IPS DF 6.9 (cell line): ENCODE results near the gene IQCM.

Experiments
- DNase-seq: peaks from one replicate; pipeline ENCODE4 v3.0.0-alpha.2; 2013; ENCODE audit warnings: low read depth, low spot score
- H3K27ac ChIP-seq: one replicate; pipeline ENCODE4 v1.5.1; 2013; ENCODE audit warnings: low read length, control low read depth
- H3K27me3 ChIP-seq: 2 replicates; pipeline ENCODE4 v1.6.1; 2013; ENCODE audit warnings: mild to moderate bottlenecking, low read length; ENCODE audit not compliant: control insufficient read depth, insufficient read depth
- H3K36me3 ChIP-seq: 2 replicates; pipeline ENCODE4 v1.6.1; 2013; ENCODE audit warnings: low read length; ENCODE audit not compliant: control insufficient read depth, insufficient read depth
- H3K4me1 ChIP-seq: 2 replicates; pipeline ENCODE4 v1.6.1; 2013; ENCODE audit warnings: low read length; ENCODE audit not compliant: control insufficient read depth, insufficient read depth
- H3K4me3 ChIP-seq: 2 replicates; pipeline ENCODE4 v1.5.1; 2013; ENCODE audit warnings: mild to moderate bottlenecking, low read length
- H3K9me3 ChIP-seq: 2 replicates; pipeline ENCODE4 v1.6.1; 2013; ENCODE audit warnings: low read length, inconsistent platforms; ENCODE audit not compliant: control insufficient read depth, insufficient read depth
- WGBS: extraction: QIAGEN DNeasy Blood & Tissue Kit; methylation state at CpG from one replicate; pipeline ENCODE4 v1.1.7; 2013; ENCODE audit warnings: mixed read lengths, missing lambda C conversion rate; ENCODE audit not compliant: insufficient read length, insufficient coverage; 5-methylcytosine and 5-hydroxymethylcytosine counted together

The IQCM gene

DNA sequence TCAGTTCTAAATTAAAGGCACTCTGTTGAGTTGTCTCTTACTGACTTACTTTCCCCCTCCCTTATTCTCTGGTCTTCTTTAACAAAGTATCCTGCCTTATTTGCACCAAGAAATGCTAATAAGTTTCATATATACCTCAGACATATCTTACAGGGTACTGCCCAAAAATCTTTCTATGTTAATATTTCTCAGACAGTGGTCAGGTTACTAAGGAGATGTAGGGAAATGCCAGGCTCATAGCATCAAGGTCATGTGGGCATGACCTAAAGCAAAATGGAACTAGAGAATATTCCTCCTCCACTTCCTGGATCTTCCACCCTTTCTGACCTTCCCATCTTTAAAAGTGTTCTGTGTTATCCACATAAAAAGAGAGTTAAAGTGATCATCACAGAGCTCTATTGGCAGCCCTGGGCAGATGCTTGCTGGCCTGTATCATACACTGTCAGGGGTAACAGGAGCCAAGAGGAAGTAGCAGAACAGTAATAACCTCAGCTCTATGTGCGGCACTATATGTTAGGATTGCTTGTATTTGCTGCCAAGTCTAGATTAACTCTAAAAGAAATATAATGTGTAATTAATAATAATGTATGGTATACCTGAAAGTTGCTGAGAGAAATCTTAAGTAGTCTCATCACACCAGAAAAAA is 74.3 kb downstream of the IQCM start:
- H3K27me3 ChIP-seq = no peaks in the 10 kb centered on the region
- no peaks in the 10 kb centered on the region for H3K9me3 ChIP-seq
- no peak for DNase-seq
- no peak overlapping the region for H3K4me3 ChIP-seq
- no peak overlapping the region for H3K27ac ChIP-seq
- no peaks in the 10 kb centered on the region for H3K36me3 ChIP-seq
- no peaks in the 10 kb centered on the region for H3K4me1 ChIP-seq
- no CpG with 5 or more reads among the region's 1 CpG for WGBS

GRCh38 chr4:149738156-149738555 is 77.5 kb downstream of the IQCM start:
- H3K36me3 ChIP-seq = no peaks in the 10 kb centered on the region
- no peaks in the 10 kb centered on the region for H3K27me3 ChIP-seq
- no peaks in the 10 kb centered on the region for H3K4me1 ChIP-seq
- H3K9me3 ChIP-seq = no peaks in the 10 kb centered on the region
- DNase-seq = no peak
- no CpG with 5 or more reads among the region's 7 CpGs for WGBS
- no peak overlapping the region for H3K27ac ChIP-seq
- no peak overlapping the region for H3K4me3 ChIP-seq

GRCh38 chr4:149735796-149736195 is 79.8 kb downstream of the IQCM start:
- Histone ChIP-seq H3K36me3 (no peaks in the 10 kb centered on the region), H3K4me1 (no peaks in the 10 kb centered on the region), H3K9me3 (no peaks in the 10 kb centered on the region), H3K27ac (no peak overlapping the region), H3K4me3 (no peak overlapping the region), H3K27me3 (no peaks in the 10 kb centered on the region)
- no CpG with 5 or more reads among the region's 3 CpGs for WGBS
- no peak for DNase-seq

GRCh38 chr4:149728444-149728843 is 87.2 kb downstream of the IQCM start:
- no peaks in the 10 kb centered on the region for H3K4me1 ChIP-seq
- H3K9me3 ChIP-seq = no peaks in the 10 kb centered on the region
- no peaks in the 10 kb centered on the region for H3K27me3 ChIP-seq
- WGBS = no CpG with 5 or more reads among the region's 1 CpG
- no peaks in the 10 kb centered on the region for H3K36me3 ChIP-seq
- no peak overlapping the region for H3K4me3 ChIP-seq
- no peak for DNase-seq
- no peak overlapping the region for H3K27ac ChIP-seq

DNA sequence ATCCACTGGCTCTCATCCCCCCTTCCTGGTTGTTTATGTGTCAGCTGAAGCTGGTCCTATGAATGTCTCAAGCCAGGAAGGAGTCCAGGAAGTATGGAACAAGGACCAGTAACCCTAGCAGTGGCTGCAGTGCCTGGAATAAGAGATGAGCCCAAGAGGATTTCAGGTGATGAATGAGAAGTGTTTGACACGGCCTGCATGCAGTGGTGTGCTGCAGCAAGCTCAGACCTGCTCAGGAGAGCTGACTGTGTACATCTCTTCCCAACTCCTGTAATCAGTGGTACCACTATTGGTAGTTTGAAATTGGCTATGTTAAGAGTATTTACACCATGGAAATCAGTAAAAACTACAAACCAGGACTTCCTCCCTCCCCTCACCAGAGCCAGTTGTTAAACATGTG is 88.0 kb downstream of the IQCM start:
- Histone ChIP-seq H3K9me3 (no peaks in the 10 kb centered on the region), H3K4me3 (no peak overlapping the region), H3K27ac (no peak overlapping the region), H3K27me3 (no peaks in the 10 kb centered on the region), H3K4me1 (no peaks in the 10 kb centered on the region), H3K36me3 (no peaks in the 10 kb centered on the region)
- DNase-seq = no peak
- no CpG with 5 or more reads among the region's 1 CpG for WGBS

GRCh38 chr4:149723065-149723464 is 92.6 kb downstream of the IQCM start:
- H3K9me3 ChIP-seq = no peaks in the 10 kb centered on the region
- no peak overlapping the region for H3K4me3 ChIP-seq
- no peaks in the 10 kb centered on the region for H3K4me1 ChIP-seq
- no peaks in the 10 kb centered on the region for H3K27me3 ChIP-seq
- H3K27ac ChIP-seq = no peak overlapping the region
- WGBS = no CpG with 5 or more reads among the region's 2 CpGs
- H3K36me3 ChIP-seq = no peaks in the 10 kb centered on the region
- DNase-seq = no peak

DNA sequence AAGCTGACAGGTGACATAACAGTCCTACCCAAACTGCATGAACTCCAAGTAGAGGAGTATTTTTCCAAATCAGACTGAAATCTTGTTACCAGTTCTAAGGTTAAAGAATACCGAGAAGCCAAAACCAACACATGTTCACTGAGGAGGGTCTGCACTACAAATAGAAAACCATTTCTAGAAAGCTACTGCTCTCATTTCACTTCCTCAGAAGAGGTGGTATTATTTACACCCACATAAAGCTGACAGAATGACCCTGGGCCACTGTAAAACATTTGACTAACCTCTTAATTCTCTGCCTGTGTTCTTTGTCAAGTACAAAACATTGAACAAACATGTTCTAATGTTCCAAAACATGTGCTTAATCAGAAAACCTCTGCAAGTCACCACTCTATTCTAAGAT is 95.8 kb downstream of the IQCM start:
- Histone ChIP-seq H3K4me3 (no peak overlapping the region), H3K27me3 (no peaks in the 10 kb centered on the region), H3K9me3 (0 out of 2 replicates have a peak, but pooled peaks cover 1% of the 10 kb centered on the region), H3K27ac (no peak overlapping the region), H3K4me1 (no peaks in the 10 kb centered on the region; the same call in 1 of the 2 replicates), H3K36me3 (no peaks in the 10 kb centered on the region)
- no CpG with 5 or more reads among the region's 1 CpG for WGBS
- DNase-seq = no peak

- Histone ChIP-seq H3K36me3 (no peaks in the 10 kb centered on the region), H3K9me3 (0 out of 2 replicates have a peak, but pooled peaks cover 1% of the 10 kb centered on the region), H3K27me3 (no peaks in the 10 kb centered on the region), H3K4me3 (no peak overlapping the region), H3K4me1 (no peaks in the 10 kb centered on the region; the same call in 1 of the 2 replicates), H3K27ac (no peak overlapping the region)
- no peak for DNase-seq
These were observed 96.3 kb downstream of the IQCM start for GRCh38 chr4:149719357-149719756.

- WGBS = no CpG with 5 or more reads among the region's 3 CpGs
- Histone ChIP-seq H3K36me3 (no peaks in the 10 kb centered on the region), H3K27me3 (no peaks in the 10 kb centered on the region), H3K4me1 (no peaks in the 10 kb centered on the region; the same call in 1 of the 2 replicates), H3K4me3 (no peak overlapping the region), H3K27ac (no peak overlapping the region), H3K9me3 (0 out of 2 replicates have a peak, but pooled peaks cover 1% of the 10 kb centered on the region)
- DNase-seq = no peak
These were observed 97.1 kb downstream of the IQCM start for GRCh38 chr4:149718500-149718899.

GRCh38 chr4:149716728-149717127 is 98.9 kb downstream of the IQCM start:
- 0 out of 2 replicates have a peak, but pooled peaks cover 1% of the 10 kb centered on the region for H3K9me3 ChIP-seq
- no peaks in the 10 kb centered on the region for H3K27me3 ChIP-seq
- no peaks in the 10 kb centered on the region for H3K36me3 ChIP-seq
- no CpG with 5 or more reads among the region's 1 CpG for WGBS
- peaks cover 1% of the 10 kb centered on the region; the same call in 1 of the 2 replicates for H3K4me1 ChIP-seq
- no peak overlapping the region for H3K4me3 ChIP-seq
- no peak for DNase-seq
- no peak overlapping the region for H3K27ac ChIP-seq
